Right atrium auricular region (tissue), 2 donors: ENCODE measurements around the gene BRCA2. TPM values are rescaled to one million over a fixed set of nuclear protein-coding genes. Genes with fewer than 3 reads are reported as not detected.
A peak's percentile ranks its signal among the peaks of the same experiment; 100 is the strongest.

ENCODE experiments used
- DNase-seq: peaks from one replicate; pipeline ENCODE4 v3.0.0-alpha.2; 2019; ENCODE audit warnings: low spot score
- H3K27ac ChIP-seq, 2 donors: fragments of 200-600 bp; sonication (generic); 1 replicate in 1 of 2; 2 replicates in 1 of 2; pipeline ENCODE4 v1.5.1; 2016 to 2019
- H3K27me3 ChIP-seq, 2 donors: fragments of 200-600 bp; sonication (generic); one replicate each; pipeline versions ENCODE4 v1.5.1 to v1.6.0; 2017 to 2019
- H3K36me3 ChIP-seq: fragments of 200-600 bp; sonication (generic); one replicate; pipeline ENCODE4 v1.5.1; 2016
- H3K4me1 ChIP-seq, 2 donors: fragments of 200-600 bp; sonication (generic); one replicate each; pipeline versions ENCODE4 v1.5.1 to v1.6.0; 2017 to 2019
- H3K4me3 ChIP-seq, 2 donors: fragments of 200-600 bp; sonication (generic); 1 replicate in 1 of 2; 2 replicates in 1 of 2; pipeline ENCODE4 v1.5.1; 2017 to 2019; ENCODE audit warnings: mild to moderate bottlenecking in 1 of 2, moderate library complexity in 1 of 2
- H3K9me3 ChIP-seq, 2 donors: fragments of 200-600 bp; sonication (generic); one replicate each; pipeline ENCODE4 v1.5.1; 2019
- total RNA-seq, 2 donors: library from RNA; depleted of rRNA; stranded (reverse); fragments of >200 nt; gene quantifications; one replicate each; pipeline ENCODE4 v1.1.0, GENCODE V29; 2016
- TF ChIP-seq, protein P1 (sequence below), 2 donors: fragments of 200-600 bp; sonication (generic); IDR thresholded peaks; one replicate each; pipeline ENCODE4 v1.5.1; 2019; ENCODE audit warnings: antibody characterized with exemption in 2 of 2

The BRCA2 gene
- total RNA-seq, 2 donors from 2014 or later: 0.15 to 0.24 TPM

DNA sequence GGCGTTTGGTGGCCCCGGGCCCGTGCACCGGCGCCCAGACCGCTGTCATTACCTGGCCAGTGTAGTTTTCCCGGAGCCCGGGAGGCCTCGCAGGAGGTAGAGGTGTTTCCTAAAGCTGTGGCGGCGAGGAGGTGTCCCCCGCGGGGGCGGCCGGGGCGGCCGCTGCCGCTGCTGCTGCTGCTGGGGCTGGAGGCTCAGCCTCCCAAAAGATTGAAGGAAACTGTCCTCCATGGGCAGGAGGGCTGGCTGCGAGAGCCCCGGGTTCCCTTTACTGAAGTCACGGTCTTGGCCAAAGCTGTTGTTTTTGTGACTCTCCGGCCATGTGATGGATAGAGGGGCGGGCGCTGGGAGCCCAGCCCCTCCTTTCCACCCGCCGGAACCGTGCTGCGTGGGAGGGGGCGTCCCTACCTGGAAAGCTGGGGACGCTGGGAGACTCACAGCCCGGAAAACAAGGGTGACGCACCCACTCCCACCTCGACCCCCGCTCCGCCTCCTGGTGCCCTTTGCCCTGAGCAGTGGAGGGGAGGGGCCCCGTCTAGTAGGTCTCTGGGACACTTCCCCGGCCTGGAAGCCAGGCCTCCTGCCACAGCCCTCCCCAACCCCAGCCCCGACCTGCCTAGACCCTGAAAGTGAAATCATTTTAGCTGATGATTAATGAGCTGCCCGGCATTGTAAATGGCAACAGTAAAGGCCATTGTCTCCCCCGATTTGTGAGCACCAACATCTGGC lies 112.7 kb downstream of the BRCA2 start, which contains the start of gene N4BP2L1:
TSS of gene N4BP2L1 (minus strand) at position 279 of the 729 bp plus-strand sequence. CDS start at position 231, 48 bp downstream.
- Histone ChIP-seq H3K36me3 (peaks cover 5% of the 10 kb centered on the region), H3K4me3 (peak within 1 kb of the TSS; percentile 64 to 74), H3K4me1 (peaks cover 0 to 19% of the 10 kb centered on the region in 2 donors), H3K27me3 (no peaks in the 10 kb centered on the region), H3K9me3 (no peaks in the 10 kb centered on the region), H3K27ac (peak within 1 kb of the TSS; percentile 79 to 90)
- DNase-seq: peak; percentile 82
- TF ChIP-seq, protein P1, sequence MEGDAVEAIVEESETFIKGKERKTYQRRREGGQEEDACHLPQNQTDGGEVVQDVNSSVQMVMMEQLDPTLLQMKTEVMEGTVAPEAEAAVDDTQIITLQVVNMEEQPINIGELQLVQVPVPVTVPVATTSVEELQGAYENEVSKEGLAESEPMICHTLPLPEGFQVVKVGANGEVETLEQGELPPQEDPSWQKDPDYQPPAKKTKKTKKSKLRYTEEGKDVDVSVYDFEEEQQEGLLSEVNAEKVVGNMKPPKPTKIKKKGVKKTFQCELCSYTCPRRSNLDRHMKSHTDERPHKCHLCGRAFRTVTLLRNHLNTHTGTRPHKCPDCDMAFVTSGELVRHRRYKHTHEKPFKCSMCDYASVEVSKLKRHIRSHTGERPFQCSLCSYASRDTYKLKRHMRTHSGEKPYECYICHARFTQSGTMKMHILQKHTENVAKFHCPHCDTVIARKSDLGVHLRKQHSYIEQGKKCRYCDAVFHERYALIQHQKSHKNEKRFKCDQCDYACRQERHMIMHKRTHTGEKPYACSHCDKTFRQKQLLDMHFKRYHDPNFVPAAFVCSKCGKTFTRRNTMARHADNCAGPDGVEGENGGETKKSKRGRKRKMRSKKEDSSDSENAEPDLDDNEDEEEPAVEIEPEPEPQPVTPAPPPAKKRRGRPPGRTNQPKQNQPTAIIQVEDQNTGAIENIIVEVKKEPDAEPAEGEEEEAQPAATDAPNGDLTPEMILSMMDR (IDR thresholded peaks at IDR 0.05): no peak

DNA sequence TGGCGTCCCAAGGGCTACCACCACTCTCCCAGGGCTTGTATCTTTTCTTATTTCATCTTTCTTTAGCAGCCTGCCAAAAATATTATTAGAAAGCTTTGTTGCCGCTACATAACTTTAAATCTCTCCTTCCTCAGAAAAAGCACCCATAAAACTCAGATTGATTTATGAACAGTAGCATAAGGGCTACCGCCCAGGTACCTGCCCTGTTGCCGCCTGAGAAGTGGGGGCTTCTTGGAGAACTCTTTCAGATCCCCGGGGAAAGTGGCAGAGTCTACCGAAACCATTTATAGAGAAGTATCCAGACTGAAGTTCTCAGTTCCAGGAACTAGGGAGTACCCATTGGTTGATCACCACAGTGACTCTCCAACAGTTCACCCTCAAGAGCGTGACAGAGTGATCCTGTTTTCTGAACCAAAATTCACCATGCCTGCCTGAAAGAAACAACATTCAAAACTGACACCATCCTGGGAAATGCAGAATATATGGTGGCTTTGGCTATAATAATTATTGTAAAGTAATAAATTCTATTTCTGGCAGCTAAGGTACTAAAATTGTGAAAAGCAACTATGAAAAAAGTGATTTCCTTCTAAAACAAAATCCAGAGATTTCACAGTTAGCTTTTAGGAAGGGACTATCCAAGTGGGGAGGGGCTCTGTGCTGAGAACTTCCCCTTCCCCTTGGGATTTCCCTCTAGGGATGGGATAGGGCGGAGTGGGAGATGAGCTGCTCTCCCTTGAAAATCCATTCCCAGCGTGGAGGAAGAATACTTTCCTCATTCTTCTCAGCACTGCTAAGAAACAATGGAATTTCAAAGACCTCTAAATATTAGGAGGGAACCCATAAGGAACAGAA lies 113.5 kb downstream of the BRCA2 start:
- H3K4me1 ChIP-seq: peaks cover 0 to 19% of the 10 kb centered on the region in 2 donors
- DNase-seq: no peak
- H3K4me3 ChIP-seq: peak overlapping the region; percentile 64 to 74
- TF ChIP-seq, protein P1 (IDR thresholded peaks at IDR 0.05): no peak
- H3K9me3 ChIP-seq: no peaks in the 10 kb centered on the region
- H3K36me3 ChIP-seq: peaks cover 5% of the 10 kb centered on the region
- H3K27ac ChIP-seq: peak overlapping the region; percentile 79 to 90
- H3K27me3 ChIP-seq: no peaks in the 10 kb centered on the region

DNA sequence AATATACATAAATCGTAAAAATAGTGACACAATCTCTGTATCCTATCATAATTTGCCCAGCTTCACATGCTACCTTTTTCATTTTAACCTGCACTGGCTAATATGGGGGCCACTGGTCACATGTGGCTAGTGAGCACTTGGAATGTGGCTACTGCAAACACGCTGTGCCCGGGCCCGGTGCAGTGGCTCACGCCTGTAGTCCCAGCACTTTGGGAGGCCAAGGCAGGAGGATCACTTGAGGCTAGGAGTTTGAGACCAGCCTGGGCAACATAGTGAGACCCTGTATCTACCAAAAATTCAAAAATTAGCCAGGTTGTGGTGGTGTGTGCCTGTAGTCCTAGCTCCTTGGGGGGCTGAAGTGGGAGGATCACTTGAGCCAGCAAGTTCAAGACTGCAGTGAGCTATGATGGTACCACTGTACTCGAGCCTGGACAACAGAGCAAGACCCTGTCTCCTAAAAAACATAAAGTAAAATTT lies 114.2 kb downstream of the BRCA2 start:
- peaks cover 7% of the 10 kb centered on the region for H3K36me3 ChIP-seq
- no peaks in the 10 kb centered on the region for H3K27me3 ChIP-seq
- peak overlapping the region in 1 of 2 donors; percentile 90 for H3K27ac ChIP-seq
- TF ChIP-seq, protein P1 (IDR thresholded peaks at IDR 0.05): no peak
- no peaks in the 10 kb centered on the region for H3K9me3 ChIP-seq
- no peak for DNase-seq
- H3K4me3 ChIP-seq: no peak overlapping the region
- peaks cover 0 to 19% of the 10 kb centered on the region in 2 donors for H3K4me1 ChIP-seq

DNA sequence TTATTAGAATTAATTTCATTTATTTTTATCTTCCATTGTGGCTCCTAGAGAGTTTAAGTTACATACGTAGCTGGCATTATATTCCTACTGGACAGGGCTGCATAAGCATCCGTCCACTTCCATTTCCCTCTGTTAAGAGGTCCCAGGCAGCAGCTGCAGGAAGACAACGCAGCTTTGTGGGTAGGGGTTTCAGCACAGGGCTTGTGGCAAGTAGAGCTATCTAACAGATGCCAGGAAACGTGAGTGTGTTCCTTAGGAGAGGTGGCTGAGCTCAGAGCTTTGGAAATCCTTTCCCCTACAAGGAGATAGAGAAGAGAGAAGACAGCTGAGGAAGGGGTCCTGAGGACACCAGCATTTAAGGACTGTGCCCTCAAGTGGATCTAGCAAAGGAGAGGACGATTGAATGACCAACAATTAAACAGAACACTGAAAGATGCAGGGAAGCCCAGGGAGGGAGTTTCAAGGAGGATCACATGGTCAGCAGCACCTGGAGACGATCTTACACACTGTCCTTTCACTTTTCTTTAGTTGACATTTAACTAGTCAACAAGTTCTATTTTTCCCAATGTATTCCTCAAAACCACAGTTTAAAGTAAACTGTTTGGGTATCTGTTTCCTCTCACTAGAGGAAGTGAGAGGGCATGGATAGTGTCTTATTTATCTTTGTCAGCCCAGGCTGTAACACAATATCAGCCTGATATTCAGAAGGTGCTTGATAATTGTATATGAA lies 114.9 kb downstream of the BRCA2 start:
- Histone ChIP-seq H3K4me1 (peaks cover 0 to 19% of the 10 kb centered on the region in 2 donors), H3K4me3 (no peak overlapping the region), H3K36me3 (peaks cover 11% of the 10 kb centered on the region), H3K27me3 (no peaks in the 10 kb centered on the region), H3K27ac (no peak overlapping the region), H3K9me3 (no peaks in the 10 kb centered on the region)
- no peak for DNase-seq
- TF ChIP-seq, protein P1 (IDR thresholded peaks at IDR 0.05): no peak

DNA sequence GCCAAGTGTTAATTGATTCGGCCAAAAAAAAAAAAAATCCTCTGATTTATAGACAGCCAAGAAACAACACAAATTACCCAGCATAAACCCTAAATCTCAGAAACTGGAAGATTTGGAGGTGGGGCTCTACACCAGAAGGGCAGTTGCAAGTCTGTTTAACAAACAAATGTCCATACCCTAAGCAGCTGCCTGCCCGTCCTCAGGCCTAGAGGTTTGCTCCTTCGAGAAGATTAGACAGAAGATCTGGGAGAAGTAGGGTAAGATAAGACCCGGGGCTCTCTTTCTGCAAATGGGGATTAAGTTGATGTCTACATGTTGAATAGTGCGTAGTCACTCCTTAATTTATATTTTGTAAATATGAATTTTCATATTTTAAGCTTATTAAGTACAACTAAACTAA lies 116.1 kb downstream of the BRCA2 start:
- H3K36me3 ChIP-seq: peaks cover 23% of the 10 kb centered on the region
- no peak overlapping the region for H3K27ac ChIP-seq
- DNase-seq: no peak
- TF ChIP-seq, protein P1 (IDR thresholded peaks at IDR 0.05): no peak
- no peaks in the 10 kb centered on the region for H3K27me3 ChIP-seq
- H3K4me3 ChIP-seq: no peak overlapping the region
- no peaks in the 10 kb centered on the region for H3K9me3 ChIP-seq
- H3K4me1 ChIP-seq: peaks cover 0 to 18% of the 10 kb centered on the region in 2 donors
